ENCODE results near the gene TTC7B. TPM values are rescaled to one million over a fixed set of nuclear protein-coding genes. Genes with fewer than 3 reads are reported as not detected.

Gene TTC7B
- total and polyA plus RNA-seq, 2 donors (not counting 1 experiment from before 2014, with no cell fraction given): 0.36 to 3.2 TPM

DNA sequence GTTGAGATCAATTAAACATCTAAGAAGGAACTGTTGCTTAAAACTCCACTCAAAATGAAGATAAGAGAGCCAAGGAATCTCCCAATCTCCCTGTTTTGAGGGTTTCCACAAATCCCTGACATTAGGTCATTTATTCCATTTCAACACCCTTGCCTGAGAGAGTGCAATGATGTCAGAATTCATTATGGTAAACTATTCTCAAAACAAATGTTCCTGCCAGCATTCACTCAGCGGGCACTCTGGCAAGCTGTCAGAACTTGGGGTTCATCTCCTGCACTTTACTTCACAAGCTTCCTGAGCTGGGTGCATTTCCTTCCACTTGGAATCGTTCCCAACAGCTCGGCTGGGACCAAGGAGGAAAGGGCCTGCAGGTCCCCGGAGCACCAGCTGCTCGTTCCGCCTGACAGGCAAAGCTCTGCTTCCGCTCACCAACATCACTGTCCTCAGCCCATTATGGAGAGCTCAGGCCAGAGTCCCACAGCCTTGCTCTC lies 117.8 kb downstream of the TTC7B start:
- Histone ChIP-seq H2AFZ (ENCODE audit: insufficient read depth, low read depth, low read length, poor library complexity, severe bottlenecking) (no peak overlapping the region), H3K27me3 (replicated peaks in 1 of 4; ENCODE audit: control extremely low read depth in 1 of 4, control insufficient read depth in 3 of 4, insufficient read depth in 4 of 4, low read length in 3 of 4) (no peaks in the 10 kb centered on the region), H3K4me1 (ENCODE audit: control insufficient read depth in 2 of 2, insufficient read depth in 2 of 2, low read length in 2 of 2) (peaks cover 0 to 5% of the 10 kb centered on the region in 2 donors), H3K9ac (ENCODE audit: low read length) (no peak overlapping the region), H3K9me3 (ENCODE audit: control extremely low read depth in 1 of 3, control insufficient read depth in 2 of 3, insufficient read depth in 1 of 3, low read length in 2 of 3) (no peaks in the 10 kb centered on the region), H4K20me1 (ENCODE audit: control insufficient read depth, insufficient read depth, low read length, poor library complexity, severe bottlenecking) (no peaks in the 10 kb centered on the region), H3K4me3 (ENCODE audit: control extremely low read depth in 1 of 5, extremely low read depth in 1 of 5, insufficient read depth in 1 of 5, low read depth in 2 of 5, low read length in 4 of 5) (no peak overlapping the region), H3K27ac (ENCODE audit: low read length in 2 of 2) (no peak overlapping the region), H3K79me2 (ENCODE audit: control insufficient read depth, insufficient read depth, low read length) (no peaks in the 10 kb centered on the region), H3K36me3 (replicated peaks in 1 of 2; ENCODE audit: control extremely low read depth in 1 of 2, control insufficient read depth in 1 of 2, extremely low read depth in 1 of 2, insufficient read depth in 2 of 2, low read length in 1 of 2) (no peaks in the 10 kb centered on the region), H3K4me2 (replicated peaks; ENCODE audit: low read depth, low read length, poor library complexity, severe bottlenecking) (no peak overlapping the region)
- H3K27me3 Mint-ChIP-seq: peaks cover 3% of the 10 kb centered on the region
- H3K27ac Mint-ChIP-seq: no peak overlapping the region
- CTCF ChIA-PET: interaction anchor here (0.6 to 5.2 kb wide), 12 partner anchors 10 to 759 kb away, joined by 3 to 38 read pairs (median 8); no protein-coding TSS in a partner anchor
- H3K4me1 Mint-ChIP-seq: peaks cover 5% of the 10 kb centered on the region
- no peaks in the 10 kb centered on the region for H3K9me3 Mint-ChIP-seq (ENCODE audit: insufficient read depth)
- no peak for TF ChIP-seq EZH2 (IDR thresholded peaks at IDR 0.05; ENCODE audit: borderline replicate concordance, insufficient read depth, low read depth, low read length, poor library complexity, severe bottlenecking)
- TF ChIP-seq, protein P1, sequence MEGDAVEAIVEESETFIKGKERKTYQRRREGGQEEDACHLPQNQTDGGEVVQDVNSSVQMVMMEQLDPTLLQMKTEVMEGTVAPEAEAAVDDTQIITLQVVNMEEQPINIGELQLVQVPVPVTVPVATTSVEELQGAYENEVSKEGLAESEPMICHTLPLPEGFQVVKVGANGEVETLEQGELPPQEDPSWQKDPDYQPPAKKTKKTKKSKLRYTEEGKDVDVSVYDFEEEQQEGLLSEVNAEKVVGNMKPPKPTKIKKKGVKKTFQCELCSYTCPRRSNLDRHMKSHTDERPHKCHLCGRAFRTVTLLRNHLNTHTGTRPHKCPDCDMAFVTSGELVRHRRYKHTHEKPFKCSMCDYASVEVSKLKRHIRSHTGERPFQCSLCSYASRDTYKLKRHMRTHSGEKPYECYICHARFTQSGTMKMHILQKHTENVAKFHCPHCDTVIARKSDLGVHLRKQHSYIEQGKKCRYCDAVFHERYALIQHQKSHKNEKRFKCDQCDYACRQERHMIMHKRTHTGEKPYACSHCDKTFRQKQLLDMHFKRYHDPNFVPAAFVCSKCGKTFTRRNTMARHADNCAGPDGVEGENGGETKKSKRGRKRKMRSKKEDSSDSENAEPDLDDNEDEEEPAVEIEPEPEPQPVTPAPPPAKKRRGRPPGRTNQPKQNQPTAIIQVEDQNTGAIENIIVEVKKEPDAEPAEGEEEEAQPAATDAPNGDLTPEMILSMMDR (IDR thresholded peaks at IDR 0.05): no peak
- H3K4me3 Mint-ChIP-seq: no peak overlapping the region
- POLR2A ChIA-PET: no interaction called here
- ATAC-seq (ENCODE audit: low read depth) (no peak), DNase-seq (no peak)
- WGBS (ENCODE audit: insufficient coverage): 53% methylated on average over 7 of the region's 7 CpGs
- intact Hi-C loops (cut with micrococcal nuclease): loop anchor here (10.0 kb wide), 1 partner anchor 724 kb away; no protein-coding TSS in a partner anchor

DNA sequence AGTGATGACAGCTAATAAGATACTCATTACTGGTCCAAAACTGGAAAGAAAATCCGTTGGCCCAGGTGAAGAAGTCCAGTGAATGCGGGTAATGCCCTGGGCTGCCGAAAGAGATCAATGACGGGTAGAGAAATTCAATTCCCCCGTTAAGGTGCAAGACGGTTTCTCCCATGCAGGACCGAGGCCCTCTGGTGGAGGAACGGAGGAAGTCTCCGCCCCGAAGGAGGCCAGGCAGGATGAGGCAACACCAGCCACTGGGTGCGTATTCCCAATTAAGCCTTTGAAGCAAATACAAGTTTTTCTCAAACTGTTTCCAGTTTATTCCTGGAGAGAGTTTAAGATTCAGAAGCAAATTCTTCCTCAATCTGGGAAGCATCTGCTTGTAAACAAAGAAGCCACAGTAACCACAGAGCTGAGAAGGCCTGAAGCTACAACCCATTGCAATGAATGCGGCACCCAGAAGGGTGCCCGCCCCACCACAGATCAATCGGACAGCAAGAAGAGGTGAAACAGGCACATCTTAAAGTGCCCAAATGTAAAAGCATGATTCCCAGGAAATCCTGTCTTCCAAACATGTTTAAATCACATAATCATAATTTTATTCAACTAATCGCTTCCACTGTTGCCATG lies 118.5 kb downstream of the TTC7B start:
- ATAC-seq (ENCODE audit: low read depth) (peak; percentile 70), DNase-seq (peak; percentile 71)
- H3K27me3 ChIP-seq (replicated peaks in 1 of 4; ENCODE audit: control extremely low read depth in 1 of 4, control insufficient read depth in 3 of 4, insufficient read depth in 4 of 4, low read length in 3 of 4): no peaks in the 10 kb centered on the region
- no peaks in the 10 kb centered on the region for H3K9me3 ChIP-seq (ENCODE audit: control extremely low read depth in 1 of 3, control insufficient read depth in 2 of 3, insufficient read depth in 1 of 3, low read length in 2 of 3)
- no peaks in the 10 kb centered on the region for H3K9me3 Mint-ChIP-seq (ENCODE audit: insufficient read depth)
- H4K20me1 ChIP-seq (ENCODE audit: control insufficient read depth, insufficient read depth, low read length, poor library complexity, severe bottlenecking): no peaks in the 10 kb centered on the region
- CTCF ChIA-PET: interaction anchor here (1.0 to 5.2 kb wide), 11 partner anchors 10 to 759 kb away, joined by 3 to 38 read pairs (median 10); no protein-coding TSS in a partner anchor
- no peak overlapping the region for H3K9ac ChIP-seq (ENCODE audit: low read length)
- H3K36me3 ChIP-seq (replicated peaks in 1 of 2; ENCODE audit: control extremely low read depth in 1 of 2, control insufficient read depth in 1 of 2, extremely low read depth in 1 of 2, insufficient read depth in 2 of 2, low read length in 1 of 2): no peaks in the 10 kb centered on the region
- H3K4me2 ChIP-seq (replicated peaks; ENCODE audit: low read depth, low read length, poor library complexity, severe bottlenecking): peak overlapping the region; percentile 47
- H3K79me2 ChIP-seq (ENCODE audit: control insufficient read depth, insufficient read depth, low read length): no peaks in the 10 kb centered on the region
- H3K27ac ChIP-seq (ENCODE audit: low read length in 2 of 2): no peak overlapping the region
- no peak overlapping the region for H3K27ac Mint-ChIP-seq
- peaks cover 5% of the 10 kb centered on the region for H3K4me1 Mint-ChIP-seq
- peaks cover 0 to 5% of the 10 kb centered on the region in 2 donors for H3K4me1 ChIP-seq (ENCODE audit: control insufficient read depth in 2 of 2, insufficient read depth in 2 of 2, low read length in 2 of 2)
- peak overlapping the region; percentile 61 for H2AFZ ChIP-seq (ENCODE audit: insufficient read depth, low read depth, low read length, poor library complexity, severe bottlenecking)
- no peak overlapping the region for H3K4me3 Mint-ChIP-seq
- WGBS (ENCODE audit: insufficient coverage): 13% methylated on average over 10 of the region's 15 CpGs
- intact Hi-C loops (cut with micrococcal nuclease): loop anchor here (1.0 to 10.0 kb wide), 4 partner anchors 298 to 723 kb away; no protein-coding TSS in a partner anchor
- H3K27me3 Mint-ChIP-seq: no peaks in the 10 kb centered on the region
- peak overlapping the region in 1 of 5 experiments; percentile 34 for H3K4me3 ChIP-seq (ENCODE audit: control extremely low read depth in 1 of 5, extremely low read depth in 1 of 5, insufficient read depth in 1 of 5, low read depth in 2 of 5, low read length in 4 of 5)
- POLR2A ChIA-PET: no interaction called here
- no peak for TF ChIP-seq EZH2 (IDR thresholded peaks at IDR 0.05; ENCODE audit: borderline replicate concordance, insufficient read depth, low read depth, low read length, poor library complexity, severe bottlenecking)
- TF ChIP-seq, protein P1 (IDR thresholded peaks at IDR 0.05): peak; percentile 86
